AG10803 (cell line): ENCODE results near the gene SMPD1.

Experiments used
- DNase-seq: peaks from one replicate; pipeline ENCODE4 v3.0.0; 2010; ENCODE audit warnings: low read depth
- H3K4me3 ChIP-seq: 2 replicates; pipeline ENCODE4 v1.5.1; 2011; ENCODE audit warnings: mild to moderate bottlenecking, low read length, control low read depth
- TF ChIP-seq, protein P1 (sequence below): conservative IDR thresholded peaks from 2 replicates; pipeline ENCODE4 v1.5.1; 2011; ENCODE audit warnings: mild to moderate bottlenecking, low read length, control low read depth, inconsistent platforms

The SMPD1 gene

DNA sequence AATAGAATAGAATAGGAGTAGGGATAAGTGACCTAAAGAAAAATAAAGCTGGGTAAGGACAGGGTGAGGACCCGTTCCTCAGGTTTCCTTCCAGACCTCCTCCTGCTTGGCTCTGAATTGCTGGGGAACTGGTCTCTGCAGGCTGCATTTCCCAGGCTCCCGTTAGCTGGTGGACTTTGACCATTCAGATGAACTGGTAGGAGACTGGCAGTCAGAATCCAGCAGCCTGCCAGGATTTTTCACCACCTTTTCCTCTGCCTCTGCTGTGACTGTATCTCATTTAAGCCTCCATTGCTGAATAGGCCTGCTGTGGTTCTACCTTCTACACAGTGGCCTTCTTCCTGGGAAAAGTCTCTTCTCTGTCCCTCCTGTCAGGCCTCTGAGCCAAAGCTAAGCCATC is 24.6 kb upstream of the SMPD1 start:
- H3K4me3 ChIP-seq, result no peak overlapping the region
- TF ChIP-seq, protein P1, sequence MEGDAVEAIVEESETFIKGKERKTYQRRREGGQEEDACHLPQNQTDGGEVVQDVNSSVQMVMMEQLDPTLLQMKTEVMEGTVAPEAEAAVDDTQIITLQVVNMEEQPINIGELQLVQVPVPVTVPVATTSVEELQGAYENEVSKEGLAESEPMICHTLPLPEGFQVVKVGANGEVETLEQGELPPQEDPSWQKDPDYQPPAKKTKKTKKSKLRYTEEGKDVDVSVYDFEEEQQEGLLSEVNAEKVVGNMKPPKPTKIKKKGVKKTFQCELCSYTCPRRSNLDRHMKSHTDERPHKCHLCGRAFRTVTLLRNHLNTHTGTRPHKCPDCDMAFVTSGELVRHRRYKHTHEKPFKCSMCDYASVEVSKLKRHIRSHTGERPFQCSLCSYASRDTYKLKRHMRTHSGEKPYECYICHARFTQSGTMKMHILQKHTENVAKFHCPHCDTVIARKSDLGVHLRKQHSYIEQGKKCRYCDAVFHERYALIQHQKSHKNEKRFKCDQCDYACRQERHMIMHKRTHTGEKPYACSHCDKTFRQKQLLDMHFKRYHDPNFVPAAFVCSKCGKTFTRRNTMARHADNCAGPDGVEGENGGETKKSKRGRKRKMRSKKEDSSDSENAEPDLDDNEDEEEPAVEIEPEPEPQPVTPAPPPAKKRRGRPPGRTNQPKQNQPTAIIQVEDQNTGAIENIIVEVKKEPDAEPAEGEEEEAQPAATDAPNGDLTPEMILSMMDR, result no peak
- DNase-seq, result no peak

DNA sequence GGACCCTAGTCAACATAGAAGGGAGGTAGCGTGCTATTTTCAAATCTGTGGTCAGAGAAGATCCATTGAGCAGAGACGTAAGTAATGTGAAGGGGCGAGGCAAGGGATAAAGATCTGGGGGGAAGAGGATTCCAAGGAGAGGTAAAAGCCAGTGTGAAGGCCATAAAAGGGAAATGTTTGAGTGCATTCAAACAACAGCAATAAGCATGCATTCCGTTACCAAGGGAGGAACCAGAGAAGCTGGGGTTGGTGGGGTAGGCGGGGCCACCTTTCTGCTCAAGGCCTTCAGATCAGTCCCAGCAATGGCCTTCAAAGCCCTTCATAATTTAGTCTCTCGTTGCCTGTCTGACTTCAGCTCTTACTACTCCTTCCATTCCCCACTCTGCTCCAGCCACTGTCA is 18.4 kb upstream of the SMPD1 start:
- DNase-seq, result no peak
- H3K4me3 ChIP-seq, result no peak overlapping the region
- TF ChIP-seq, protein P1, result no peak

DNA sequence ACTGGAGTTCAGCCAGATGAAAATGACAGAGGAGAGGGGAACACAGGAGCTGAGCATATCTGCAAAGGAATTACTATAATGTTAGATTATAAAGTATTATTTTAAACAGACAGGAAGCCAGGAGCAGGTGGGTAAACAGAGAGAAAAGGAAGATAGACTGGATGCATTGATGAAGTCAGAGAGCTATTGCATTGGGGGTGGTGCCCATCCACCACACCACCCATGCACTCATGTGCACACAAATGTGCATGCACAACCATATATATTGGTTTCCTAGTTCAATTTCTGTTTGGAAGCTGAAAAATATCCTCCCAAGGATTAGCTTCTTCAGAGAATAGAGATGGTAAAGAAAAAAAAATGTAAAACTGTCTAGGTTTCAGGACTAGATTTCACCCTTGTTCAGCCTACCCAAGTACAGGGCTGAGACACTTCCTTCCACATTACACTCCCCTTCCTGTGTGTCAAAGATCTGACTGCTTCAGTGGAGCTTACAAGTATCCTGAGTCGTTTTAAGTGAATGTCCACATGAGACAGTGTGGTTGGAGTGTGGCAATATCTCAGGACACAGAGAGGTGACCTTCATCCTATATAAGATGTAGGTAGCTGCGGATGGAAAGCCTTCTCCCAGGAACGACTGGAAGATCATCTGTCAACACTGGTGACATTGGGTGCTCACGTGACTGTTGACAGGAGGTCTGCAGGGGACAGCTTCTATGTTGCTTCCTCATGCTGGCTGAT is 12.2 kb upstream of the SMPD1 start:
- no peak overlapping the region for H3K4me3 ChIP-seq
- DNase-seq, result no peak
- TF ChIP-seq, protein P1, result no peak

DNA sequence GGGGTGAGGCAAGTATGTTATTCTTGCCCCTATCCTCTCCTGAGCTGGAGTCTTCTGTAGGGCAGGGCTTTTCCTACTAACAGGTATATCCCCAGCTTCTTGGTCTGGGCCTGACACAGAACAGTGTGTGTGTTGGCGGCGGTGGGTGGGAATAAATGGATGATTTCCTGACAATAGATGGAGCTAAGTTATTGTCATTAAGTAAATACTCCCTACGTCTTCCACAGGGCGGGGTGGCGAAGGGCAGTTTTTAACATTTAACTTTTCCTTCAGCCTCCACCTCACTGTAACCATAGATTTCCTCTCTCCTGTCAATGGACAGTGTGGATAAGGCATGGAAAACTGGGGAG is 11.7 kb upstream of the SMPD1 start:
- DNase-seq, result no peak

DNA sequence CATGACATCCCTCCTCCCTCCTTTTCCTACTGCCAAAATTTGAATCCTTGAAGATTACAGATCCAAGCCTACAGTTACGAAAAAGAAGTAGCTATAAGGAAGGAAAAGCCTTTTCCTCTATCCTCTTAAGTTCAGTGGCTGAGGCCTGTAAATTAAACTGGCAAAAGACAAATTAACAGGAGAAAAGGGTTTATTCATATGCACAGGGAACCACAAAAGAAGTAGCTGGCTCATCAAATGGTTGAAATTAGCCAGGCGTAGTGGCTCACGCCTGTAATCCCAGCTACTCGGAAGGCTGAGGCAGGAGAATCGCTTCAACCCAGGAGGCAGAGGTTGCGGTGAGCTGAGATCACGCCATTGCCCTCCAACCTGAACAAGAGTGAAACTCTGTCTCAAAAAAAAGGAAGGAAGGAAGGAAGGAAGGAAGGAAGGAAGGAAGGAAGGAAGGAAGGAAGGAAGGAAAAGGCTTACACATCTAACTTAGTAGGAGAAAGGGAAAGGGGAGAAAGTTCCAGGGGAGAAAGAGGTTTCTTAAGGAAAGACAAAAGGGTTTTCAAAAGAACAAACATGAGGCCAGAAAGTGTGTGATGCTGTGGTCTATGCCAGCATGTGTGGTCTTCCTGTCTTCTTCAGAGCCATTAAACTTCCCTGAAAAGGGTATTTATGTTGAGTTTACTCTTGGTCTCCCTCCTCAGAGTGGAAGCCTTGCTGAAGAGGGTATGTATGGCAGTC is 5.1 kb upstream of the SMPD1 start:
- no peak for DNase-seq
- H3K4me3 ChIP-seq, result no peak overlapping the region
- TF ChIP-seq, protein P1, result no peak

More for the DNA sequence above, 11.7 kb upstream of the SMPD1 start:
- TF ChIP-seq, protein P1, result 0 out of 2 replicates have a peak, but pooled peaks have one; percentile 2
- H3K4me3 ChIP-seq, result no peak overlapping the region

DNA sequence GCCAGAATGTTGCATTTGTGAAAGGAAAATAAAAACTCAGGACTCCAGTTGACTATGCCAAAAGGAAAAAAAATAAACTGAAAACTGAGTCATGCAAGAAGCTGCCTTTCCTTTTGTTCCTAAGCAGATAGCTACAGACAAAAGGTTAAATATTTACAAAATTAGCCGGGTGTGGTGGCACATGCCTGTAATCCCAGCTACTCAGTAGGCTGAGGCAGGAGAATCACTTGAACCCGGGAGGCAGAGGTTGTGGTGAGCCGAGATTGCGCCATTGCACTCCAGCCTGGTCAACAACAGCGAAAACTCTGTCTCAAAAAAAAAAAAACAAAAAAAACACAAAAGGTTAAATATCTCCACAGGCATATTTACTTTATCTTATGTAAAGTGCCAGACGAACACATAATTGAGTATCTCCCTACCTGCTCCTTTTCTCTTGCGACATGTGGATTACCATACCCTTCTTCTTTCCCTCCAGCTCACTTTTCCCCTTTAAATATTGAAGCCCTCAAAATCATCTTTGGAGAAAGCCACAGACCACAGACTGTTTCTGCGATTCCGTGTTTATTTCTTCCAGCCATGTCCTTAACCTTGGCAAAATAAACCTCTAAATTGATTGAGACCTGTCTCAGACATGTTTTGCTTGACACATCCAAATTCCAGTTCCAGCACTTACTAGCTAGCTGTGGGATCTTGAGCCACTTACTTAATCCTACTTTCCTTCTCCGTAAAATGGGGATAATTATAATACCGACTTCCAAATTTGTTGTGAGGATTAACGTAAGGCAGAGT is 2.3 kb upstream of the SMPD1 start:
- TF ChIP-seq, protein P1, result no peak
- H3K4me3 ChIP-seq, result no peak overlapping the region
- no peak for DNase-seq
